HS-27A (cell line): Measurements from ENCODE around the gene SRSF1.
"Not testable (repeated sequence)": the region's sequence is repeated elsewhere in the genome, so short reads cannot be mapped to it uniquely, and the experiment has no call there.

Experiments
- DNase-seq: peaks from one replicate; pipeline ENCODE4 v3.0.0-alpha.2; 2012; ENCODE audit warnings: low read depth, missing footprints

The SRSF1 gene, protein sequence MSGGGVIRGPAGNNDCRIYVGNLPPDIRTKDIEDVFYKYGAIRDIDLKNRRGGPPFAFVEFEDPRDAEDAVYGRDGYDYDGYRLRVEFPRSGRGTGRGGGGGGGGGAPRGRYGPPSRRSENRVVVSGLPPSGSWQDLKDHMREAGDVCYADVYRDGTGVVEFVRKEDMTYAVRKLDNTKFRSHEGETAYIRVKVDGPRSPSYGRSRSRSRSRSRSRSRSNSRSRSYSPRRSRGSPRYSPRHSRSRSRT

DNA sequence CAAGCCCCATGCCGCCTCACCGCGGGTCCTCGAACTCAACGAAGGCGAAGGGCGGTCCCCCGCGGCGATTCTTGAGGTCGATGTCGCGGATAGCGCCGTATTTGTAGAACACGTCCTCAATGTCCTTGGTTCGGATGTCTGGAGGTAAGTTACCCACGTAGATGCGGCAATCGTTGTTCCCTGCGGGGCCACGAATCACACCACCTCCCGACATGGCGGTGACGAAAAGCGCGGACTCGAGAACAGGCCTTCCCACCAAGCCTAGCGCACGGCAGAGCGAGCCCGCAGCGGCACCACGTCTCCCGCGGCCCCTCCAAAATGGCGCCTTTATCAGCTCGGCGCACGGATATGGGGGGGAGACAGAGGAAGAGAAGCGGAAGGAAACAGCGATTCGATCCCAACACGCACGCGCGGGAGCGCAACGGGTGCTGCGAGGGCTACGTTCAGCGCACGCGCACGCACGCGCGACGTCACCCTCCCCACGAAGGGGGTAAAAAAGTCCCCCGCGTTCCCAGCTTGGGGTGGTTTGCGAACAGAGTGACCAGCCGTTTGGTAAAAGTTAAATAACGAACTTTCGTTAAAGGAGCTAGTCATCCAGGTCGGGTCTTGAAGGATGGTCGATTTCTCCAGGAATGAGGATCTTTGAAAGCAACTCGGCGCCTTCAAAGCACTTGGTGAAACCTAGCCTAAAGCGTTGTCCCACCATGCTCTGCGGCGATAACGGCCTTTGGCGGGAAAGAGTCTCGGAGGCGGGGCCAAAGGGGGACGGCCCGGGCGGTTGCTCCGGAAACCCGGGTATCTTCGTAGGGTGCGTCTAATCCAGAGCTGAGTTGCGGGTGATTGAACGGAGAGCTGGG is at the start of gene SRSF1:
TSS of gene SRSF1 (minus strand) at position 323 of the 857 bp plus-strand sequence. CDS start at position 214, 109 bp downstream.
- DNase-seq, result peak; percentile 98

DNA sequence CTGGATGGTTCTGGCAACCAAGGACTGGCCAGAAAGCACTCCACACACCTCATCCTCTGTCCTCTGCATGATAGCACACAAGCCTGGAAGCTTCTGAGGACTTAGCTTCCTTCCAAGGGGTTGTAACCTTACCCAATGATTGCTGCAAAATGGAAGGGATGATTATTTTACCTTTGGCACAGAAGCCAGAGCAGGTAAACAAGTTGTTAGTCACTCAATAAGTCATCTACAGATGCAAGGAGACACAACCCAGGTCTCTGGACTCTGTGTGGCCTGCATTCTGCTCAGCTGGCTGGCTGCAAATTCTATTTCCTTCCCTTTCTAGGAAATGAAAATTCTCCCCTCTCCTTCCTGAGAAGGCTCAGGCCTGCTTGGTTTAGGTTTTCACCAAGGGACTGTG is 49.4 kb upstream of the SRSF1 start:
- no peak for DNase-seq

DNA sequence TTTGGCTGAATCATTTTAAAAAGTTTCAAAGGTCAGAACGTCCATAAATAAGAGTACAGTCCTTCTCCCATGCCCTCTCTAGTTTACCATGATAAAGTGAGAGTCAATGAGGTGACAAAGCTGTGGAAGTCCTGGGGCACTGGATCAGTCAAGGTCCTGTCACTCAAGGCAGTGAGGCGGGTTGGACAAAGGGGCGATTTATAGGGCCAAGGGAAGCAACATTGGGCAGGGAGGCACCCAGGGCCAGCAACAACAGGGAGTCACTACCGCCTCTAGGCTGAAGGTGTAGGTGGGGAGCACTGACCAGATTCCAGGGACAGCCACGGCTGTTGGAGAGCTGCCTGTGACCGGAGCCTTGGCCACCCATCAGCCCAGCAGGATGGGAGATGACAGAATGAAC is 47.6 kb upstream of the SRSF1 start:
- DNase-seq, result no peak

DNA sequence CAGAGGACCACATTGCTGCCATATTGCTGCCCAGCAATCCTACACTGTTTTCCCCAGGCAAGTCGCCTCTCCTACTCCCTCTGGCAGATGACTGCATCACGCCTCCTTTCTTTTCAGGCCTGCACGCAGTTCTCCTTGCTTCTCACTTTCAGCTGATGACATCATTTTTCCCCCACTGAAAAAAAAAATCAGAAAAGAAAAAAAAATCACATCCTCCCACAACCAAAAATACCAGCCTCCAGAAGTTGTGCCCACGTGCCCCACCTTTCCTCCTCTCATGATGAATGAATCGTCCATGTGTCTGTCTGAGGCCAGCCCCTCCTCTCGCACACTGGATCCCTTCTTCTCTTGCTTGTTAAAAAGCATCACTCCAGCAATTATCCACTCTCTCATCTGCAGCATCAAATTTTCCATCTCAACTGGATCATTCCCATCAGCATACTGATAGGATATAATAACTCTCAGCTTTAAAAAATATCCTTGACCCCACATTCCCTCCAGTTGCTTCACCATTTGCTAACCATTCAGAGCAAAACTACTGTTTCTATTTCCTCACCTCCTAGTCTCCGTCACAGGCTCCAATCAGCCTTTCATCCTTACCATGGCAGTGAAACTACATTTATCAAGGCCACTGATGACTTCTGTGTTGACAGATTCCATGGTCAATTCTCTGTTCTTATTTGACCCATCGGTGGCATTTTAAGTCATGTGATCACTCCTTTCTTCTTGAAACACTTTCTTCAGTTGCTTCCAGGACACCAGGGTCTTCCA is 46.1 kb upstream of the SRSF1 start:
- no peak for DNase-seq

DNA sequence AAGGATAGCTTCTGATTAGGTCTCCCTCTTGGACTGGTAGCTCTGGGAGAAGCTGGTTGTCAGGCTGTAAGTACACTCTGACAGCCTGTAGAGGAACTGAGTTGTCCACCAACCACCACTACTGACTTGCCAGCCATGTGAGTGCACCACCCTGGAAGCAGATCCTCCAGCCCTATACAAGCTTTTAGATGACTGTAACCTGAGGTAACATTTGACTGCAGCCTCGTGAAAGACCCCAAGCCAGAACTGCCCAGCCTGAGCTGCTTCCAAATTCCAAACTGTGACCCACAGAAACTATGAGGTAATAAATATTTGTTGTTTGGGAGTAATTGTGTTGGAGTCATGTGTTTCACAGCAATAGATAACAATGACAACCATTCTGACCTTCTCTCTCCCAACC is 45.4 kb upstream of the SRSF1 start:
- DNase-seq, result no peak

DNA sequence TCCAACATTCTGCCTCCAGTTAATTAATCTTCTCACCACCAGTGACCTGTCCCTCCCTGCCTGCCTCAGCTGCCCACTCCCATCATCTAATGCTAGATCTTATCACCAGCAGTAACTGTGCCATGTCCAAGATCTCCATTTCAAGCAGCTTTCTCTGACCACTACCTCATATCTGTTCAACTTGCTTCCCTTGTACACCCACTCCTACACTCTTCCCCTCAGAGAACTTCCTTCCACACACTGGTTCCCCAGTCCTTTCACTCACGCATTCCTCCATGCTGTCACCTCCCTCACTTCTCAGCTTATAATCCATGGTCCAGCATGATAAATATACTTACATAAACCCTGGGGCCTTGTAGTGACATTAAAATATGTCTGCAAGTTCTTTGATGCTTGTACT is 44.4 kb upstream of the SRSF1 start:
- no peak for DNase-seq

DNA sequence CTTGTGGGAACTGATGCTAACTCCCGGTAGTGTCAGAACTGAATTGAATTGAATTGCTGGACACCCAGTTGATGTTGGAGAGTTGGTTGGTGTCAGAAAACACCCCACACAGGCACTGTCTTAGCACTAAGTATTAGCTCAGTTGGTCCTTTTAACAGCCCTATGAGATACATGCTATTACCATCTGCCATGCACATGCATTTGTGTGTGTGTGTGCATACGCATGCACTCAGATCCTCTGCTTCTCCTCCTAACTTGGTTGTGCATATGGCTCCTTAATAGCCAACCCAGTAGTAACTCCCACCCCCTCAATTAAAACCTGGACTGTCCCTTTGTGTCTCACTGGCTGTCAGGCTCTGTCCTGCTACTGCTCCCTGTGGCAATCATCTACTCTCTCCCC is 43.9 kb upstream of the SRSF1 start:
- no peak for DNase-seq

DNA sequence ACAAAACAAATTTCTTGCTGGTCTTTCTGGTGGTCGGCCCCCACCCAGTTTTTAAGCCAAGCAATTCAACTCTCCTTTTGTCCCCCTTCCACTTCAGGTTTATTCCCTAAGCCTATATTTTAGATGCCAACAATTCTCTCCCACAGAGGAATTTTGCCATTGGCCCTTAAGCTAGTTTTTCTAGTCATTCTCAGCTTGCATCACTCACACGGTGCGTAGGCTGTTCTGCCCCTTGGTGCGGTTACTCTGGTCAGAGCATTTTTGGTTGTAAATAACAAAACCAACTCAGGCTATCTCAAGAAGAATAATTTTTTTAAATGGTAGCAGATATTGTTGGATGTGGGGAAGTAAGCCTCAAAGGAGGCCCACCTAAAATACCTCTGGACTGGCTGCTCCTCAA is 42.5 kb upstream of the SRSF1 start:
- no peak for DNase-seq

DNA sequence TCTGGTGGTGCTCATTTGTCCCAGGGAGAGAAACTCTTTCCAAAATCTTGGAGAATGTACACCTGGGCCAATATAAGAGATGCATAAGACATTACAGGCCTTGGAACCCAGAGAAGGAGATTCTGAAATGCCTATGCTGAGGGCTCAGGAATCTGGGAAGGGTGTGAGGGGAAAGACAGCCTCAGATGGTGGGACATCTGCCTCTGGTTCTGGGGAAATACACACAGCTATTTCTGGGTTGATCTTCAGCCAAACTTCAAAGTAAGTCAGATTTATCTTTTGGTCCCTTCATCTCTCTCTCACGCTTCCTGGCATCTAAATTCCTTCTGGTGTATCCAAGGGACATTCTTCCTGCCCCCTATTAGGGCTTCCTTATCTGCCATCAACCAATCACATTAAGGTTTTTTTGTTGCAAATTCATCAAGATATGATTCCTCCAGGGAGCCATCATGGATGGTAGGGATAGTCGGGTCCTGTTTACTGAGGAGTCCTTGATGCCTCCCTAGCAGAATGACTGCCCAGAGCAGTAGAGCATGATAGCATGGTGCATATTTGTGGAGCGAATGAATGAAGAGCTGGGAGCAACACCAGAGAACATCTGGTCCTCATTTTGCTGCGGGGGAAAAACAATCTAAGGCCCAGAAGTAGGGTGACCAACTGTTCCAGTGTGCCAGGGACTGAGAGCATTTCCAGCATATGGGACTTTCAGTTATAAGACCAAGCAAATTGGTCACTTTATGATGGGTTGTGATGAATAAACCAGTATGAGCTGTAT is 40.5 kb upstream of the SRSF1 start:
- no peak for DNase-seq

DNA sequence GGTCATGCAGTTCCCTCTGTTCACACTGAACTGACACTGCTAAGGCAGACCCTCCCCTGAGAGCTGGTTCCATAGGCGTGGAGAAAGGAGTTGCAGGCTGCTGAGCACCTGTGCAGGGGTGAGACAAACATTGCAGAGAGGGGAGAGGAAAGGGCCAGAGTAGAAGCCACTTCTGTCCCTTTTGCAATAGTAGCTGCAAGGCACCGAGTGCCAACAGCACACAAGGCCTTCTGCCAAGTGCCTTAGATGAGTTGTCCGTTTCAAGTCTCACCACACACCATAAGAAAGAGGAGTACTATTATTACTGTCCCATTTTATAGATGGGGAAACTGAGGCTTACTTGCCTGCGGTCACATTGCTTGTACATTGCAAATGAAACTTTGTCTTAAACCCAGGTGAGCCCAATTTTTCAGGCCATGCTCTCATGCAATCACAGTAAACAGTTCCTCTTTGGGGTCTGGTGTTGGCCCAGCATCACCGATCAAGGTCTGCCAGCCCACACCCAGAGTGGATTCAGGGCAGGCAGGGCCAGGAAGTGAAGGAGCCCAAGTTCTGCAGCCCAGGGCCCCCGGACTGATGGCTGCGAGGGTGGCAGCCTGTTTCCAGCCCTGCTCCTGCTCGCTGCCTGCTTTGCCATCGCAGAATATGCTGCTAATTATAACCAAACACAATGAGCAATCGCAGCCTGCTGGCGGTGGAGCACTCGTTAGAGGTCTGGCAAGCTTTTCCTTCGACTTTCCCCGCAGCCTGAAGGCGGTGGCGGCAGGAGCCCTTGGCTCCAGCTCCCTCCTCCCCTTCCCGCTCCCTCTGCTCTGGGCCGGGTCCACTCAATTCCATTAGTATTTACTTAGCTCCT is 39.4 kb upstream of the SRSF1 start:
- no peak for DNase-seq

DNA sequence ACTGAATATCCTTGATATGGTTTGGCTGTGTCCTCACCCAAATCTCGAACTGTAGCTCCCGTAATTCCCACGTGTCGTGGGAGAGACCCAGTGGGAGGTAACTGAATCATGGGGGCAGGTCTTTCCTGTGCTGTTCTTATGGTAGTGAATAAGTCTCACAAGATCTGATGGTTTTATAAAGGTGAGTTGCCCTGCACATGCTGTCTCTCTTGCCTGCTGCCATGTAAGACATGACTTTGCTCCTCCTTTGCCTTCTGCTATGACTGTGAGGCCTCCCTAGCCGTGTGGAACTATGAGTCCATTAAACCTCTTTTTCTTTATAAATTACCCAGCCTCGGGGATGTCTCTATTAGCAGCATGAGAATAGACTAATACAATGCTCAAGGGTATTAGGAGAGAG is 37.2 kb upstream of the SRSF1 start:
- not testable (repeated sequence) for DNase-seq

DNA sequence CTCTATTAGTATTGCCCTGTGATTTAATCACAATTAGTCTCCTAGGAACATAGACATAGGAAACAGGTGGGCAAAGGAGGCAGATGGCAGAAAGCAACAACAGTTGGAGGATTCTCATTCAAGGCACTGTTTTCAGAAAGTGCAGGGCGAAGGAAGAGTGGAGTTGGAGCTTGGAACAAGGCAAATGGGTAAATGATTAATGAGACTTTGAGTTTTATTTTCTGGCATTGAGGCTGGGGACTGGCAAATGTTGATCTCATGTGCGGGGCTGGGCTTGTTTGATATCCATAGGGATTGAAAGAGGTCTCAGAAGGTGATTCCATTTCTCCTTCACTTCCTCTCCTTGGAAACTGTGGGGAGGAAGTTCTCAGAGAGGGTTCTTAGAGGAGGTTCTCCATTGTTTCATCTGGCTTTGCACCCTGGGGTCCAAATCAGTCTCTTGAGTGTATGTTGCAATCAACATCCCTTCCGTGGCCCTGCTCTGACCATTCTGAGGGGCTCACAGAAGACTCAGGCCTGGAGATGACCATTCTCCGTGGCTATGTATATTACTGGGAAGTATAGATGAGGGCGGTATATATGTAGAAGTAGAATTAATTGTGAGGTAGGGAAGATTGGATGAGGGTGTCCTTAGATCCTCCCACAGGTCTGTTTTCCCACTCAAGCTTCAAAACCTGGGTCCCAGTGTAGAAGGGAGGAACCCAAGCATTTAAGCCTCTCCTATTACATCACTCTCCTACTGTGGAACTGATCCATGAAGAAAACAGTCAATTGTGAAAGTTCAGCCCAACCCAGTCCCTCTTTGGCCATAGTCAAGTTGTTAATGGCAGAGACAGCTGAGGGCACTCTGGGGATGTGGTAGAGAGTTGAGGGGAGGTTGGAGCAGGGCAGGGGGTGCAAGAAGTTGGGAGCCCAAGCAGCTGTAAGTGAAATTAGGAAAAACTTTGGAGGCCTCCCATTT is 36.5 kb upstream of the SRSF1 start:
- no peak for DNase-seq

DNA sequence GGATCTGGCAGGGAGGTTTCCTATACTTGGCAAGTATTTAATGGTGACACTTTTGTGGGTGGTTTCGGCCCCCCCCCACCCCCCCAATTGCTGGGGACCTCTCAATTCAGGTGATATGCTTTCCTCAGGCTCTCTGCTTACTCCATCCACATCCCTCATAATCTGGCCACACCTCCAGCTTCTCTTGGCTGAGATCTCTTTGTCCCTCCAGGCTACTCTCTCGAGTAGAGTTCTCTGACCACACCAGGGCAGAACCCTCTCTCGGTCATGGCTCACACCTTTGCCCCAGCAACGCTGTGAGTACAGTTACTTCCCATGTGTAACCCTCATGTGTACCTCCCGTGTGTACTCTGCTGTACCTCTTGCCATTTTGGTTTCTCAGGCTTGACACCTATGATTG is 34.1 kb upstream of the SRSF1 start:
- DNase-seq, result no peak

DNA sequence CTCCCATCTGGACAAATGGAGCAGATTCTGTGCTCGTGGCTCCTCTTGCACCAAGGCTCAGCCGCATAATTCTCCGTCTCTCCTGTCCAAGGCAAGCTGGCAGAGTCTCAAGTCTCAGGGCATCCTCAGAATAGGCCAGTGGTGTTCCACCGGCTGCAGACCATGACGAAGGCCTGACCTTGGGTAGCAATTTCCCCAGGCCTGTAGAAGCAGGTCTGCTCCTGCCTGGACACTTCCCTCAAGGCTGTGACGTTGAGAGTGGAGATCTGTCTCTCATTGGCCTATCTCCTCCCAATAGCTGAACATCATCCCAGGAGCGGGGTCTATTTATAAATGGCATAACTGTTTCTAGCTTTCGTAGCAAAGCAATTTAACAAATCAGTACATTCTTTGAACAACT is 33.3 kb upstream of the SRSF1 start:
- no peak for DNase-seq

DNA sequence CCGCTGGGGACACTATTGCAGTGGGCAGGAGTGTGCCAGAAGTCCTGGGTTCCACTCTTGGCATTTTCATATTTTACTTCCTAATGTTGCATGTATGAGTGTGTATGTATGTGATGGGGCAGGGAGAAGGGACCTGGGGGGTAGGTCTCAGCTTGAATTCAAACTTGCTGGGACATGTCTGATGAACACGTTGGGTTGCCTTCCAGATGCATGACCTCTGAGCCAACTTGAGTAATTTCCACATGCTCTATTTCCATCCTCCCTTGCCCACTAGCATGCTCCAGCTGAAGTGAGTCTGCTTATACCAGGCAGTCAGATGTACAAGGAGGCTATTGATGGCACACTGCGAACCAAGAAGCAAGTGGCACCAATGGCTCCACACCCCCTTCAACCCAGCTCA is 32.9 kb upstream of the SRSF1 start:
- DNase-seq, result no peak

DNA sequence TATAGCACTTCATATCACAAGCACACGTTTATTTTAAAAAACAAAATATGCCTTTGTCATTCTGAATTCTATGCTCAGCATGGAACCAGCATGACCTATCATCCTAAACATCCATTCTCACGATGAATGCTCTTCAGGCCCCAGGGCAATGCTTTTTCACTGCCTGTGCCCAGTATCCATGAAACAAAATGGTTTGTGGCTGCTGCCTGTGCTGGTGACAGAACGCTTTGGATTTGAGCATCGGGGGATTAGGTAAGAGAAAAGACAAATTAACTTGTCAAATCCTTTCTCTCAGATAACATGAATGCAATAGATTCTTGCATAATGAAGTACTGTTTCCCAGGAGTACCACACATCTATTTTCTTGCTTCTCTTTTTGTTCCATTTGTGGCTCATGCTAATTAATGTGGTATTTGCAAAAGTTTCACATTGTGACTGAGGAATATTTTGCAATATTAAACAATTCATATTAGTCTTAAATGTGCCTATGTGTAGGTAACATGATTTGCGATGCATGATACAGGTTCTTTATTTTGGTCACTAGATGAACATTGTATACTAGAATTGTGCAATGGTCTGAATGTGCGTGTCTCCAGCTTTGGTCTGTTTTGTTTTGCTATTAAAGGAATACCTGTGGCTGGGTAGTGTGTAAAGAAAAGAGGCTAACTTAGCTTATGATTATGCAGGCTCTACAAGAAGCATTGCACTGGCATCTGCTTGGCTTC is 25.8 kb upstream of the SRSF1 start:
- no peak for DNase-seq

DNA sequence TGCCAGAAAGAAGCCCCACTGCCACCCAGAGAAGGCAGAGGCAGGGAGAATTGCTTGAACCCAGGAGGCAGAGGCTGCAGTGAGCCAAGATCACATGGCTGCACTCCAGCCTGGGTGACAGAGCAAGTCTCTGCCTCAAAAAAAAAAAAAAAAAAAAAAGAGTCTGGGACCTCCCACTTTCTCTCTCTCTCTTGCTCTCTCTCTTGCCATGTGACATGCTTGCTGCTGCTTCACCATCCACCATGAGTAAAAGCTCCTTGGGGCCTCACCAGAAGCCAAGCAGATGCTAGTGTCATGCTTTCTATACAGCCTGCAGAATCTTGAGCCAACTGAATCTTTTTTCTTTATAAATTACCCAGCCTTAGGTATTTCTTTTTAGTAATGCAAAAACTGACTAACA is 21.5 kb upstream of the SRSF1 start:
- no peak for DNase-seq

DNA sequence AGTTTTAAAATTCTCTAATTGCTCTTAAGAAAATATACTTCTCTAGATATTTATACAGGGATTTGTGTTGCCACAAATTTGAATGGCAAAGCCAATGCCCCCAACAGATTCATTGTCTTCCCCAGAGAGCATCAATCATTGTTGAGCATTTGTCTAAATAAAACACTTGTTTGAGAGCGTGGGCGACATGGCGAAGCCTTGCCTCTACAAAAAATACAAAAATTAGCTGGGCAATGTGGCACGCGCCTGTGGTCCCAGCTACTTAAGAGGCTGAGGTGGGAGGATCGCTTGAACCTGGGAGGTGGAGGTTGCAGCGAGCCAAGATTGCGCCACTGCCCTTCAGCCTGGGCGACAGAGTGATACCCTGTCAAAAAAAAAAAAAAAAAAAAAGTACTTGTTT is 13.4 kb upstream of the SRSF1 start:
- no peak for DNase-seq

DNA sequence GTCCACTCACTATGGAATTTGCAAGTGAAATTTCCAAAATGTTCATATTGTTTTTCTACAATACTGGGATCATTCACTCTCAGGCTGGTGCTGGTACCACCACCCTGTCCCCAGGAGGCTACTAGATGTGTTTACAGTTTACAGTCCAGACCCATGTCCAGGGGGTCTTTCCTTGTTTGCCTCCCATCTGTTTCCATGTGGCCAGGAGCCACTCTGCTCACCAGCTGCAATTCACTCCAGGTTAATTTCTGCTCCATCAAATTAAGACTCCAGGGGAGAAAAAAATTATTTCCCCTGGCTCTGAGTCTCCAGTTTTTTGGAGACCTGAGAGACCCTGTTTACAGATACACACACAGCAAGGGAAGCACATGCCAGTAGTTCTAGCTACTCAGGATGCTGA is 12.5 kb upstream of the SRSF1 start:
- no peak for DNase-seq
